Activated CD4-positive, alpha-beta T cell treated with anti-CD3 and anti-CD28 coated beads, Interleukin-2, amount 50 U/mL, for 1 hour (primary cell): ENCODE results near the gene PHLDB1.

Experiments
- DNase-seq: peaks from one replicate; pipeline ENCODE4 v3.0.0-alpha.2; 2020

The PHLDB1 gene

DNA sequence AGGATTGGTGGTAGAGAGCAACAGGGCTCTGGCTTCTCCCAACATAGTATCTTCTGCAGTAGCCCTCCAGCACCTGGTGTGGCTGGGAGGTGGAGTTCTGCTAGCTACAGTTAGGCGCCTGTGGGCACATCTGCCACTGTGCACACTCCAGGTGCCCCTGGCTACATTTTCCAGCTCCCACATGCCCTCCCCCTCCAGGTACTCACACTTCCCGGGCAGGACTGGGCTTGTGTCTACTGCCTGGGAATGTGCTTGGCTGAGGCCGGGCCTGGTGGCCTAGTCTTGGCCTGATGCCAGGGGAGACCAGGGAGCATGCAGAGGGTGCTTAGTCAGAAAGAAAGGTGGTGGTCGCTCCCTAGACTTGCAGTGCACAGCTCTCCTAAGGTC is 15.8 kb downstream of the PHLDB1 start:
- no peak for DNase-seq

DNA sequence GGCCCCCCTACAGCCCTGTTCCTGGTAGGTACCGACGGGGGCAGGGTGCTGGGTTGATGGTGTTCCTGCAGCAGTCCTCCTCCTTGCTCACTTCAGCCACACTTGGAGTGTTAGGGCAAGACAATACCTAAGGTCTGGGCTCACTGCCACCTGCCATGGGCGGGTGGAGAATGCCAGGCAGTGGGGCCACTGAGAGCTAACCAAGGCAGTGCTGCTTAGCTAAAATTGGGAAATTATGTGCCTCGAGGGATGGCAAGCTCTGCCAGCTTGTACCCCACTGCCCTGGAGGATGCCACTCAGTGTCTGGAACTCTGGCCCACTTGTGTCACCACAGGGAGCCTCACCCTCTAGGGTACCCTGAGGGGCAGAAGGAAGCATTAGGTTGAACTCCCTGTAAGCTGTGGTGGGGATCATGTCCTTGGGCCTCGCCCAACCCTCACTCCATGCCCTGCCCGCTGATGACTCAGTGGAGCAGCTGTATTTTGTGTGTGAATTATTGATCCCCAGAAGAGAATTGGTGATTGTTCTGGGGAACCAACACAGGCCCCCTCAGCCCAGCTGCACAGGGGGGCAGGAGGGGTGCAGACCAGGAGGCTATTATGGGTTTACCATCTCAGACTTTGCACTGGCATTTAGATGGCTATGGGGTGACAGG is 17.7 kb downstream of the PHLDB1 start:
- no peak for DNase-seq

DNA sequence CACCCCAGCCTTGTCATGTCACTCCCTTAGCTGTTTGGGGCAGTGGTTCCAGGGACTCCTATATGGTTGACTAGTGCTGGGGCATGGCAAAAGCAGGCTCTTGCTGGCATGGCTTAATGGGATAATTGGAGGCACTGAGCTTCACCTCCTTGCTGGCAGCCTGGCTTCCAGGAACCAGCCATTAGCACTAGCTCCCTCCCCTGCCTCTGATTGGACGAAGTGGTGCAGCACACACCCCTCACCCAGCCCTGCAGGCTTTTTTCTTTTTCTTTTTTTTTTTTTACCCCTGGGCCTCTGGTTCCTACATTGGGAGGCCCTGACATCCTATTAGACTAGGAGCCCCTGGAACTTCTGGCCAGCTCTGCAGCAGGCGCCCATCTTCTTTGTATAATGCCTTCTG is 18.6 kb downstream of the PHLDB1 start:
- no peak for DNase-seq

DNA sequence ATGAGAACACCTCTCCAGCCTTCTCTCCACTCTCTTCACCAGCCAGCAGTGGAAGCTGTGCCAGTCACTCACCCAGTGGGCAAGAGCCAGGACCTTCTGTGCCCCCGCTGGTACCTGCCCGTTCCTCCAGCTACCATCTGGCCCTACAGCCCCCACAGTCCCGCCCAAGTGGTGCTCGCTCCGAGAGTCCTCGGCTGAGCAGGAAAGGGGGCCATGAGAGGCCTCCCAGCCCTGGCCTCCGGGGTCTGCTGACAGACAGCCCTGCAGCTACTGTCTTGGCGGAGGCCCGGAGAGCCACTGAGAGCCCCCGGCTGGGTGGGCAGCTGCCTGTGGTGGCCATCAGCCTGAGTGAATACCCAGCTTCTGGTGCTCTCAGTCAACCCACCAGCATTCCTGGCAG is 20.2 kb downstream of the PHLDB1 start:
- DNase-seq: no peak

DNA sequence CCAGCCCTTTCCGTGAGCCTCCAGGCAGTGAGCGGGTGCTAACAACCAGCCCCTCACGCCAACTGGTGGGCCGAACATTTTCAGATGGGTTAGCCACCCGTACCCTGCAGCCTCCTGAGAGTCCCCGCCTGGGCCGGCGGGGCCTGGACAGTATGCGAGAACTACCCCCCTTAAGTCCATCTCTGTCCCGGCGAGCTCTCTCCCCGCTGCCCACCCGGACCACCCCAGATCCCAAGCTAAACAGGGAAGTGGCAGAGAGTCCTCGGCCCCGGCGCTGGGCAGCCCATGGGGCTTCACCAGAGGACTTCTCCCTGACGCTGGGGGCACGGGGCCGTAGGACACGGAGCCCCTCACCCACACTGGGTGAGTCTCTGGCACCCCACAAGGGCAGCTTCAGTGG is 20.6 kb downstream of the PHLDB1 start:
- no peak for DNase-seq

DNA sequence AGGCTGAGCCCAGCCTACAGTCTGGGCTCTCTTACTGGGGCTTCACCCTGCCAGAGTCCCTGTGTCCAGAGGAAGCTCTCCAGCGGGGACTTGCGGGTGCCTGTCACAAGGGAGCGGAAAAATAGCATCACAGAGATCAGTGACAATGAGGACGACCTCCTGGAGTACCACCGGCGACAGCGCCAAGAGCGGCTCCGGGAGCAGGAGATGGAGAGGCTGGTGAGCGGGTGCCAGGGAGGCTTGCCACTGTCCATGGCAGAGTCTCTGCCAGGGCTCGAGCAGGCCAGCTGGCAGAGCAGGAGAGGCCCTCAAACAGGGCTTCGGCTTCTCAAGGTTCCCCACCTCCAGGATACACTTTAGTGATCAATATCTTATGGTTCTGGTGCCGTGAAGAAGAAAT is 21.0 kb downstream of the PHLDB1 start:
- DNase-seq: no peak

DNA sequence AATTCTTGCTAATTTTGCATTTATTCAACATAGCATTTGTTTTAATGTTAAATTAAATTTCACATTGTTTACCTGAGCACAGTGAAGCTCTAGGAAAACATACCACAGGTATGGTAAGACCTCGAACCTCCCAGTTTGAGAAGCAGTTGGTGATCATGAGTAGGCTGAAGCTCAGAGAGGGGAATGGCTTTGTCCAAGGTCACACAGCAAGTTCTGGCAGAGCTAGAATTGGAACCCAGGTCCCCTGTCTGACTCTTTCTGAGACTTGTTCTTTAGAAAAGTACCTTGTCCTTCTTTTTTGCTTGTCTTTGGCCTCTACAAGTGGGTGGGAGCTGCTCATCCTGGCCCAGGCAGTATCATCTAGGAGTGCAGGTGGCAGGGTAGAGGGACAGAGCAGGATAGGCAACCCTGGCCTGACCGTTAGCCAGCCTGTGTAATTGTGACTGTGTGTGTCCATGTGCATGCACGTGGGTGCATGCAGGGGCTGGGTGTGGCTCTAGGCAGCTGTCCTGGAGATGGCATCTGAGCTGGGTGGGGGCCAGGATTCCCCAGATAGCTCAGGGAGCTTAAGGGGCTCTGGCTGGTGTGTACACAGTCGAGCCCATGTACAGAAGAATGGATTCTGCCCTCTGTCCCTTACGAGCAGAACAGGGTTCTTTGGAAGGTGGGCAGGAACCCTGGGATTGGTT is 21.6 kb downstream of the PHLDB1 start:
- no peak for DNase-seq

DNA sequence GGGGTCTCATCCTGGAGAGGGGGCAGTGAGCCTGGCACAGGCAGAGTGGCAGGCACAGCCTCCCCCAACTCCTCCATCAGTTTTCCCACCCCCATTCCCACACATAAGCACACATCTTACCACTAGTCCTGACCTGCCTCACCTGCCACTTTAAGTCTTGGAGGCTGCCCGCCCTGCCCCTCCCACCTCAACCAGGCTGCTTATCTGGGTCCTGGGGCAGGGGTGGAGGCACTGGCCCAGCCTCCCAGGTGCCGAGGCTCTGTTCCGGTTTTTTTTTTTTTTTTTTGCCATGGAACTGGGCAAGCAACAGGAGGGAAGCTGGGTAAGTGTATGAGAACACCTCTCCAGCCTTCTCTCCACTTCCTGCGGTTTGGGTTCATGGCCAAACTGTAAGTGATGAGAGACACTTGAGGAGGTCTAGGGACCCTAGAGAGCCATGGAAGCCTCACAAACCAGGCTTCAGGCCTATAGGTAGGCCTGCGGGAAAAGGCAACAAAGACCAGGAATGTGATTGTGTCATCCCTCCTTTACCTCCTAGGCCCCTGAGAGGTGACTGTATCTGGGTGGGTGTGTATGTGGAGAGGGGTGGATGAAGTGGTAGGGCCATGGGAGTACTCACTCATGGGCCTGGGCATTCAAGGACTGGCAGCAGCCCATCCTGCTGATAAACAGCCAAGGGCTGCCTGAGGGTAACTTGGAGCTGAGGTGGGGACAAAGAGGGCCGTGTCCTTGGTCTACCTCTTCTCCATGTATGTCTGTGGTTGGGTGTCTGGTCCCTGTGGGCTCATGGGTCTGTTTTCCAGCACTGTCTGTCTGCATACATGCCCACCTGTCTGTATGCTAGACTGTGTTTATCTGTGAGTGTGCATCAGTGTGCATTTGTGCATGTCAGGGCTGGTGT is 22.6 kb downstream of the PHLDB1 start:
- DNase-seq: no peak

DNA sequence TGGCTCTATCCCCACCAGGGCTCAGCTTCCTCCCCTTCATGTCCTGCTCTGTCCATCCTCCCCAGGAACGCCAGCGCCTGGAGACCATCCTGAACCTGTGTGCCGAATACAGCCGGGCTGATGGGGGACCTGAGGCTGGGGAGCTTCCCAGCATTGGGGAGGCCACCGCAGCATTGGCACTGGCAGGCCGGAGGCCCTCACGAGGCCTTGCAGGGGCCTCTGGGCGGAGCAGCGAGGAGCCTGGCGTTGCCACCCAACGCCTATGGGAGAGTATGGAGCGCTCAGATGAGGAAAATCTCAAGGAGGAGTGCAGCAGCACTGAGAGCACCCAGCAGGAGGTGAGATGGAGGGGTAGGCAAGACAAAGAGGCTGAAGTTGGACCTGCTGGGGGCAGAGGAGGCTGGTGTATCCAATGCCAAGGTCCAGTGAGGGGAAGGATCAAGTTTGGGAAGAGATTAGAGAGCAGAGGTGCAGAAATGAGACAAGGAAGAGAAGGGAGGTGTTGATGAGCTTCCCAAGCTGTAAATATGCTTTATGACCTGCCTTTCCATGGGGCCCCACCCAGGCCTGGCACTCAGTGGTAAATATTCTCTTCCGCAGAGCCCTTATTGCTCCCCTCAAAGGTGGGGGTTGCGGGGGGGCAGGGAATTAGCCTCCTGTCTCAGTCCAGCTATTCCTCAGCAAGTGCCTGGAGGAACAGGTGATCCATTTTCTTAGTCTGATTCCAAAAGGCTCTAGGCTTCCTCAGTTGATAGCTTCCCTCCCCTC is 23.9 kb downstream of the PHLDB1 start:
- DNase-seq: no peak

DNA sequence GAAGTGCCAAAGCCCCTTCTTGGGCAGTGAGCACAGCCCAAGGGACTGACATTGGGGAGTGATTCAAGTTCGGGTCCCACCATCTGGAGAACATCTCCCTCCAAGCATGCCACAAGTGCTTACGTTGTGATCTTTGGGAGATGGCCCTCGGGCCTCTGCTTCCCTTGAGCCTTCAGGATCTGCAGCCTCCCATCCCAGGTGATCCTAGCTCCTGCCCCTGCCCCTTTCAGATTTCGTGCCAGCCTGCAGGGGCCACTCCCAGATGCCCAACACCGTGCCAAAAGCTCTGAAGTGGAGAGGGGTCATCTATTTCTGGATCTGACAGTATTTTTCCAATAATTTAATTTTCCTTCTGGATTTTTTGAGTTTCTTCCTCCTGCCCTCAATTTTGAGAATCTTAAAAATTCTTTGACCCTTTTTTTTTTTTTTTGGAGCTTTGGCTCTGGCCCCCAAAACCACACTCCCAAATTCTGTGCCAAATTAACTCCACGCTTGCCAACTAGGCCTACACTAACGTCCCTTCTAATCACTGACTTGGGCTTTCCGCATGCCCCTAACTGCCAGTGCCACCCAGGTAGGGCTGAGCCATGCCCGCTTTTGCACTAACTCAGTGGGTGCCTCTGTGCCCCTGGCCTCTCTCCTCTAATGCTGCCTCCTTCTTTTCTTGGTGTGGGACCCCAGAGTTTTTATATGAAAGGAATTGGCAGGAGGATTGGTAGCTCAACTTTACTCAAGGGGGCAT is 25.3 kb downstream of the PHLDB1 start:
- DNase-seq: no peak

DNA sequence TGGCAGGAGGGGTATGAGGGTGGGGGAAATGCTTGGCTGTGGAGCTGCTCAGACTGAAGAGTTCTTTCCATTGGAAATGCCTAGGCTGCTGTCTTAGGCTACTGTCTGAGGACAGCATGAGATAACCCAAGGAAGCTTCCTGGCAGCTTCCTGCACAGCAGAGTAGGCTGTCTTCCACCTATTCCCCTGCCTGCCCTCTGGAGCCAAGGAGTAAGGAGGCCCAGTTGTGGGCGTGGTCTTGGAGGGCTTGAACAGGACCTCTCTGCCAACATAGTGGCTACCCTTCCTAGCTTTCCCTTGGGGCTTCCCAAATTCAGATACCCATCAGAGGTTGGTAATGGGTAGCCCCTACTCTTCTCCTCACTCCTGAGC is 25.9 kb downstream of the PHLDB1 start:
- DNase-seq: no peak

DNA sequence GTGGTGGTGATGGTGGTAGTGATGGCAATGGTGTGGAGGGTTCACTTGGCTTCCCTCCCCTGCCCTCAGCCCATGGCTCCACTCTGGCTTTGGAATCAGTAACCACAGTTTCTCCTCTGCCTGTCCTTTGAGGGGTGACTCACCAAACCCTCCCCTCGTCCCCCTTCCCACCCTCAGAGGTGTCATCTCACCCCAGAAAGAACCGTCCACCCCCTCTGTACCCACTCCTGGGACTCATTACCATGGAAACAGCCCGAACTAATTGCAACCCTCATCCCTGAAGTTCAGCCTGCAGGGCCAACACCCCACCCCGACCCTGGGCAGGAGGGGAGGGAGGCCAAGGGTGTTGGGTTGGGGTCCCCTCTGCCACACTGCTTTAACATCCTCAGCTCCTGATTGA is 26.6 kb downstream of the PHLDB1 start:
- DNase-seq: no peak

DNA sequence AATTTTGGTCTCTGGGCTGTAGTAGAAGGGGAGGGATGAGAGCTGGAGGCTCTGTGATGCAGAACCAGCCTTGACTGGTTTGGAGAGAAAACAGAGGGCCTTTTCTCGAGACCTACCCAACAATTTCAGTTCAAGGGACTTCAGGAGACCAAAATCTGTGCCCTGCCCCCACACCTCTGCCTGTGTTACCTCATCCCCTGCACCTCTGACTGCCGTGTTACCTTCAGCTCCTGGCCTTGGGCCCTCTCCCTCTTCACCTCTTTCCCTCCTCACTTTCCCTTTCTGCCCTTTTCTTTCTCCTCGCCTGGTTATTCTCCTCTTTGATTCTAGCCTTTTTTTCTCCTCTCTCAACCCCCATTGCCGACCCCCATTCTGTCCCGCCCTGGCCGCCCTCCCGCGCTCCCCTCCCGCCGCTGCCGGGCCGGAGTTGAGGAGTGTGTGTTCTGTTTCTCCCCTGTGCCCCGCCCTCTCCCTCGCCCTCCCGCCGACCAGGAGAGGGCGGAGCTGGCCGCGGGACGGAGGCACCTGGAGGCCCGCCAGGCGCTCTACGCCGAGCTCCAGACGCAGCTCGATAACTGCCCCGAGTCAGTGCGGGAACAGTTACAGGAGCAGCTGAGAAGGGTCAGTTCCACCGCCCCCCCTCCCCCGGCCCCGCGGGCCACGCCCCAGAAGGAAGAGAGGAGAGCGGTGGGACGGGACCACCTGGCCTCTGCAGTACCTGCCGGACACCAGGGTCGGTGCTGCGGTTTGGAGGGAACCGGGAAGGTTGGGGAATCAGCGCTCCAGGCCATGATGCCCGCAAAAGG is 27.2 kb downstream of the PHLDB1 start:
- no peak for DNase-seq

DNA sequence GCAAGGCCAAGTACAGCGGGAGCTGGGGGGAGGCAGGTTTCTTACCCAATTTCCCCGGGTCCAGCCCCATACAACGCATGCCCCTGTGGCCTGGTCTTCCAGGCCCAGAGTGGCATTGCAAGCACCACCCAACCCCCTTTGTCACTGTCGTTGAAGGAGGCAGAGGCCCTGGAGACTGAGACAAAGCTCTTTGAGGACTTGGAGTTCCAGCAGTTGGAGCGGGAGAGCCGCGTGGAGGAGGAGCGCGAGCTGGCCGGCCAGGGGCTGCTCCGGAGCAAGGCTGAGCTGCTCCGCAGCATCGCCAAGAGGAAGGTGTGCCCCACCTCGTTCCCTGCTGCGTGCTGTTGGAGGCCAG is 27.8 kb downstream of the PHLDB1 start:
- no peak for DNase-seq

DNA sequence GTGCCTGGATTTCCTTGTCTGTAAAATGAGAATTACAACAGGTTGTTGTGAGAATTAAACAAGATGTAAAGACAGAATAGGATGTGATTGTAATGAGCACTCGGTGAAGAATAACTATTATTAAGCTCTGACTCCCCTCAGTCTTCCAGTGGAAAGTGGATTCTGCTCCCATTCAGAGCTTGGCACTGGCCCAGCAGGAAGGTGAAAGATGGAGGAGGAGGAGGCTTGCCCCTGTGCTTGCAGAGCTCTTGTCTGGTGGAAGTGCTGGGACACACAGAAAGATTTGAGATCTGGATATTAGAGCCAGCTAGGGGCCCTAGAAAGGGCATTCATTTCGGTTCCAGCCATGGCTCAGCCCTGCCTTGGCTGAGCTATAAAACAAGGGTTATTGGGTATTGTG is 28.2 kb downstream of the PHLDB1 start:
- no peak for DNase-seq

DNA sequence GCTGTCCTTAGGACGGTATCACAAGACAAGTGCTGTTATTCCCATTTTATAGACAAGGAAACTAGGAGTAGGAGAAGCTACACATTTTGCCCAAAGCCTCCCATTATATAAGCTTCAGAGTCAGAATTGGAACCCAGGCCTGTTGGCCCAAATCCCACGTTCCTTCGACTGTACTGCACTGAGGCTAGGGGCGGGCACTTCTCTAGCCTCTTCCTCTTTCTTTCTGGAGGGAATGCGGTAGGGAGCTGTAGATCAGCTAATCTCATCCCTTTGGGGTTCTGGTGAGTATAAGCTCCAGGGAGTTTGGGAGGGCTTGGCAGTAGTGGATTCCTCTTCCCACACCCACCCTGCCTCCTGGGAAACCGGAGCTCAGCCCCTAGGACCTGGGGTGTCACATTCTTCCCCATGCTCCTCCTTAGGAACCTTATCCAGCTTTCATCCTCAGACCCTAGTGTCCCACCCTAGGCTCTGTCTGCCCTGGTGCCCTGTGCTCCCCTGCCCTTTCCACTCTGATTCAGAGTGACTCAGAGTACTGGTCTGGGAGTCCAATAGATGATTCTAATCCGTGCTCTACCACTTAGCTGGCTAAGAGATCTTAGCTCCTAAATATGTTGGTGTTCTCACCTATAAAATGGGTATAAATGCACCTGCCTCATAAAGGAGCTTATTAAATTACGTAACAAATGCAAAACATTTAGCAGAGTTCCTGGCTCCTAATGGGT is 29.3 kb downstream of the PHLDB1 start:
- DNase-seq: no peak

DNA sequence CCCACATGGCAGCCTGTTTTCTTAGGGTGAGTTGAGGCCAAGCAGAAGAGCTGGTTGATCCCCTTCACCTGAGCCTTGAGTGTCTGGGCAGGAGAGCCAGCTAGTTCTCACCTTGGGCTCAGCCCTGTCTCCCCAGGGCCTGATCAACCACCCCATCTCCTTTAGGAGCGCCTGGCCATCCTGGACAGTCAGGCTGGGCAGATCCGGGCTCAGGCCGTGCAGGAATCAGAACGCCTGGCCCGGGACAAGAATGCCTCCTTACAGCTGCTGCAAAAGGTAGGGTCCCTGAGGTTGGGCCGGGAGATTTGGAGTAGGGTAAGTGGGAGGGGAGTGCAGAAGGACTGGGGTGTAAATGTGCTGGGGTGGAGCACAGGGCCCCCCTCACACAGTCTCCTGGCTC is 31.3 kb downstream of the PHLDB1 start:
- no peak for DNase-seq

DNA sequence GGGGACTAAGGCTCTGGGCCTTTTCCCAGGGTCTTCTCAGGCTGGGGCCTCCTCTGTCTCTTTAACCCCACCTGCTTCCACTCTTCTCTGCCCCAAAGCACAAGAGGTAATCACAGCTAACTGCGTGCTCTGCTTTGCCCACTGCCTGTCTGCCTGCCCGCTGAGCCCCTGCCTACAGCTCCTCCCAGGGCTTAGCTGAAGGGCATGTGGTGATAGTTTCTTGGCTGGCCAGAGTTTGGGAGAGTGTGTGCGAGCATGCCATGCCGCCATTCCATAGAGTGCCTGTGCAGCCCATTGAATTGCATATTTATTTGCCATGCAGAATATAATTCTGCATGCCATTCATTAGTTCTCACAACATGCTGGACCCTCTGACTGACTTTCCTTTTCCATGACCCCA is 32.5 kb downstream of the PHLDB1 start:
- DNase-seq: no peak

DNA sequence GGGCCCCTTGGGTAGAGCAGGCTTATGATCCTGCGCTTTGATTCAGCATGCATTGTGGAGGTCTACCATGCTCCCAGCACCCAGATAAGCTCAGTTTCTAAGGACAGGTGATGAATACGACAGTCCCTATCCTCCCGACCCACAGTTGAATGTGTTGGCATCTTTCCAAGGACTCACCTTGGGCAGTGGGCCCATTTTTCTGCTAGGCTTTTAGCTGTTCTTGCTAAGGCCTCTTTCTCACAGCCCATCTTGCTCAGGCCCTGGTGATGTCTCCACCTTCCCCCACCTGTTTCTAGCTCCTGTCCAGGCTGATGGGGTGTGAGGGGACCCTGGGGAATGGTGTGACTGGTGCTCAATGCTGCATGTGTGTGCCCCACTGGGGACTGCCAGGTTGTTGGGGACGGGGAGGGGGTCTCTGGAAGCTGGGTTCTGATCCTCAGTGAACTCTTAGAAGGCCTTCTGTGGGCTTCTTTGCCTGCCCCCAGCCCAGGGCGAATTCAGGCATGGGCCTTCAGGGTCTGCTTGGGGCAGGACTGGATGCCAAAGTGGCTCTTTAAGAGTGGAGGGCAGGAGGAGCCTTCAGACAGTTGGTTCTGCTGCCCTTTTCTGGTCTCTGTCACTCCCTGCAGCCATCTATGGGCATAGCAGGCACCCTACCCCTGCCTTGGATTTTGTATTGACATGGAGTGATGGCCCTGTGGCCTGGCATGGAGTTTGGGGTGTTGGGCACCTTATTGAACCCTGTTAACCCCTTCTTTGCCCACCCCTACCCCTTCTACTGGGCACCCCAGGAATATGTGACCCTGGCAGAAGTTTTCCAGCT is 33.1 kb downstream of the PHLDB1 start:
- DNase-seq: no peak

DNA sequence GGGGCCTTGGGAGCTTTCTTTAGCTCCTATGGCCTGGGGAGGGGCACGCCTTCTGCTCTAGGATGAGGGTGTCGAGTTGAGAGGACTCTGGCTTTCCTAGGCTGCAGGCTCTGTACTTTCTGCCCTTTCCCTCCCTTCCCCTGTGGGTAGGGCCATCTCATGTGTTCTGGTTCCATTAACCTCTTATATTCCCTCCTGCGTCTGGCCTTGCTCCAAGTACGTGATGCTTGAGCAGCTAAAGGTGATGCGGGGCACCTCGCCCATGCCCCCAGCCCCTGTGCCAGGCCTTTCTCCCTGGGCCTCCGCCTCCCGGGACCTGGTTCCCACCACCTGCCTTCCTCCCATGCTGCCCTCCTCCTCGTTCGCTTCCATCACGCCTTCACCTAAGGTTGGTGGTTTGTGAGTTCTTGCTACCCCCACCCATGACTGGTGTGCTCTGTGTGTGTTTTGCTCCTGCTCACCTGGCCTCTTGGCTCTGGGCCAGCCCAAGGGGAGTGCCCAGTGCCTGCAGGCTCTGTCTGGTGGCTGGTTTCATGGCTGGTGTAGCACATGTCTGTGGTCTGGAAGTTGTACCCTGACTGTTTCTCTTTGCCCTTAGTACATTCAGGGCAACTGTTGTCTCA is 34.1 kb downstream of the PHLDB1 start:
- no peak for DNase-seq
